Epithelial cell of proximal tubule (primary cell): ENCODE measurements around the gene TTC28. TPM values are rescaled to one million over a fixed set of nuclear protein-coding genes. Genes with fewer than 3 reads are reported as not detected.
"Not testable (repeated sequence)": the region's sequence is repeated elsewhere in the genome, so short reads cannot be mapped to it uniquely, and the experiment has no call there.

Source experiments
- DNase-seq: peaks from one replicate; pipeline ENCODE4 v3.0.0-alpha.2; 2011; ENCODE audit warnings: low read depth
- H3K4me3 ChIP-seq: 2 replicates; pipeline ENCODE4 v1.5.1; 2011; ENCODE audit warnings: low read depth, mild to moderate bottlenecking, low read length
- CTCF ChIP-seq: conservative IDR thresholded peaks from 2 replicates; pipeline ENCODE4 v1.5.1; 2012; ENCODE audit warnings: low read depth, mild to moderate bottlenecking, low read length
- total RNA-seq: library from RNA; depleted of rRNA; stranded (reverse); fragments of >200 nt; gene quantifications from 2 replicates; pipeline ENCODE4 v1.2.3, GENCODE V29; 2015

TTC28 gene
- total RNA-seq, result 0.72 and 3.7 TPM in 2 replicates

GRCh38 chr22:28679611-28680287 lies at the start of gene TTC28:
TSS of gene TTC28 (minus strand) at chr22:28679840. CDS start at chr22:28679723, 117 bp downstream.
- peak within 1 kb of the TSS; percentile 92 for H3K4me3 ChIP-seq
- not testable (repeated sequence) for DNase-seq

GRCh38 chr22:28728621-28729313 lies 49.1 kb upstream of the TTC28 start:
- TF ChIP-seq CTCF, result no peak
- no peak overlapping the region for H3K4me3 ChIP-seq
- no peak for DNase-seq

- no peak for TF ChIP-seq CTCF
- no peak overlapping the region for H3K4me3 ChIP-seq
- no peak for DNase-seq
These were observed 48.4 kb upstream of the TTC28 start for GRCh38 chr22:28728002-28728401.

- H3K4me3 ChIP-seq, result no peak overlapping the region
- DNase-seq, result no peak
- no peak for TF ChIP-seq CTCF
These were observed 38.4 kb upstream of the TTC28 start for GRCh38 chr22:28718044-28718443.

- no peak overlapping the region for H3K4me3 ChIP-seq
- TF ChIP-seq CTCF, result no peak
- no peak for DNase-seq
These were observed 37.0 kb upstream of the TTC28 start for GRCh38 chr22:28716686-28717085.

- no peak for DNase-seq
- no peak overlapping the region for H3K4me3 ChIP-seq
- TF ChIP-seq CTCF, result no peak
These were observed 36.0 kb upstream of the TTC28 start for GRCh38 chr22:28715611-28716010.

- H3K4me3 ChIP-seq, result no peak overlapping the region
- TF ChIP-seq CTCF, result no peak
- no peak for DNase-seq
These were observed 34.5 kb upstream of the TTC28 start for GRCh38 chr22:28714043-28714628.
